HepG2 (cell line): Measurements from ENCODE around the gene PAPSS1. TPM values are rescaled to one million over a fixed set of nuclear protein-coding genes. Genes with fewer than 3 reads are reported as not detected.

Experiments
- ATAC-seq: fragments of 200-7000 bp; cut with Tn5 transposase; 3 replicates; pipeline ENCODE4 v1.9.1; 2020; ENCODE audit warnings: mild to moderate bottlenecking, moderate library complexity
- BruUV-seq: library from RNA; stranded (reverse); fragments of 400-500 nt; replicated peaks from 2 replicates; lab custom pipeline; 2021; lab: Mats Ljungman, UMichigan
- CTCF ChIA-PET: fragments of 300-600 bp; formaldehyde crosslinking; extraction: SDS; loops from one replicate; lab custom pipeline; 2021; ENCODE audit warnings: low total read pairs, inconsistent platforms, low intra/inter-chr PET ratio; lab: Yijun Ruan, JAX
- POLR2A ChIA-PET: fragments of 350-600 bp; sonication (Branson Sonifier 250); formaldehyde crosslinking; loops from one replicate; lab custom pipeline; 2020; ENCODE audit warnings: antibody characterized with exemption, inconsistent platforms; lab: Yijun Ruan, JAX
- DNase-seq: peaks from one replicate; pipeline ENCODE4 v3.0.0-alpha.2; 2015; ENCODE audit warnings: low spot score
- FAIRE-seq: peaks from 3 replicates; lab custom pipeline; 2011; peaks lifted over from hg19 to GRCh38; lab: Jason Lieb, UNC
- H2AFZ ChIP-seq: one replicate; pipeline ENCODE4 v1.6.1; 2011; ENCODE audit warnings: low read length, inconsistent platforms
- H3K27ac ChIP-seq: fragments of 300-600 bp; 3 replicates; pipeline ENCODE4 v1.8.0; 2011; ENCODE audit warnings: mixed run types, mild to moderate bottlenecking, mixed read lengths, low read length, inconsistent platforms; ENCODE audit not compliant: insufficient read depth; ENCODE audit errors: extremely low read length
- H3K27me3 ChIP-seq, 2 experiments: fragments of 200-600 bp in 1 of 2; 2 replicates in 1 of 2; 3 replicates in 1 of 2; pipeline versions ENCODE4 v1.6.0 to v1.8.0; 2011; ENCODE audit warnings: low read length in 2 of 2, mild to moderate bottlenecking in 2 of 2, moderate library complexity in 2 of 2, inconsistent platforms in 1 of 2; ENCODE audit not compliant: insufficient read depth in 2 of 2, control insufficient read depth in 1 of 2
- H3K36me3 ChIP-seq, 2 experiments: fragments of 200-600 bp in 1 of 2; replicated peaks in 1 of 2; 2 replicates in 1 of 2; 3 replicates in 1 of 2; pipeline versions ENCODE4 v1.5.1 to v1.8.0; 2011; ENCODE audit warnings: low read length in 2 of 2, inconsistent platforms in 1 of 2; ENCODE audit not compliant: insufficient read depth in 2 of 2, control insufficient read depth in 1 of 2
- H3K4me1 ChIP-seq: 2 replicates; pipeline ENCODE4 v1.5.1; 2012; ENCODE audit warnings: low read length, inconsistent platforms; ENCODE audit not compliant: insufficient read depth
- H3K4me2 ChIP-seq: 2 replicates; pipeline ENCODE4 v1.6.0; 2011; ENCODE audit warnings: low read depth, low read length, inconsistent platforms
- H3K4me3 ChIP-seq, 3 experiments: fragments of 200-600 bp in 1 of 3; sonication (generic), shearing (Covaris generic) in 1 of 3; replicated peaks in 1 of 3; 2 replicates each; pipeline ENCODE4 v1.5.1; 2011 to 2016; ENCODE audit warnings: low read length in 3 of 3, inconsistent platforms in 2 of 3, low read depth in 2 of 3, mild to moderate bottlenecking in 2 of 3, control low read depth in 1 of 3, mixed read lengths in 1 of 3; ENCODE audit not compliant: insufficient read depth in 1 of 3
- H3K79me2 ChIP-seq: one replicate; pipeline ENCODE4 v1.6.1; 2011; ENCODE audit warnings: low read length, inconsistent platforms; ENCODE audit not compliant: insufficient read depth
- H3K9ac ChIP-seq: 2 replicates; pipeline ENCODE4 v1.6.0; 2011; ENCODE audit warnings: mild to moderate bottlenecking, low read depth, low read length, inconsistent platforms; ENCODE audit not compliant: insufficient read depth
- H3K9me3 ChIP-seq: 2 replicates; pipeline ENCODE4 v1.5.1; 2012; ENCODE audit warnings: mild to moderate bottlenecking, low read length
- H4K20me1 ChIP-seq: 2 replicates; pipeline ENCODE4 v1.6.0; 2011; ENCODE audit warnings: inconsistent platforms, mild to moderate bottlenecking, low read length, moderate library complexity; ENCODE audit not compliant: insufficient read depth
- ARHGAP35 ChIP-seq: sonication (generic); formaldehyde crosslinking; IDR thresholded peaks from 2 replicates; pipeline ENCODE4 v1.9.0; 2022; ENCODE audit warnings: mild to moderate bottlenecking, inconsistent platforms, moderate library complexity, missing genetic modification reagents, borderline replicate concordance
- ARID2 ChIP-seq: sonication (generic); formaldehyde crosslinking; IDR thresholded peaks from 2 replicates; pipeline ENCODE4 v1.8.1; 2022; ENCODE audit warnings: mild to moderate bottlenecking, missing genetic modification reagents, borderline replicate concordance
- CSRNP2 ChIP-seq: sonication (generic); formaldehyde crosslinking; conservative IDR thresholded peaks from 2 replicates; pipeline ENCODE4 v1.8.0; 2022; ENCODE audit warnings: low read depth, missing genetic modification reagents
- LBX2 ChIP-seq: sonication (generic); formaldehyde crosslinking; IDR thresholded peaks from 2 replicates; pipeline ENCODE4 v1.5.0; 2020; ENCODE audit warnings: missing genetic modification reagents, mild to moderate bottlenecking, borderline replicate concordance
- LRRFIP1 ChIP-seq: sonication (generic); formaldehyde crosslinking; conservative IDR thresholded peaks from 2 replicates; pipeline ENCODE4 v1.4.0; 2020; ENCODE audit warnings: missing genetic modification reagents
- MAFF ChIP-seq: IDR thresholded peaks from 2 replicates; pipeline ENCODE4 v1.6.1; 2011; ENCODE audit warnings: low read depth, low read length, improper control_type of control experiment
- NFE2L2 ChIP-seq: fragments of 150-350 bp; IDR thresholded peaks from 2 replicates; pipeline ENCODE4 v1.6.1; 2014; ENCODE audit warnings: low read length
- SMARCE1 ChIP-seq: fragments of 450-650 bp; IDR thresholded peaks from 2 replicates; pipeline ENCODE4 v1.6.1; 2017; ENCODE audit warnings: borderline replicate concordance
- SYNCRIP ChIP-seq: fragments of 200-400 bp; formaldehyde crosslinking; IDR thresholded peaks from 2 replicates; pipeline ENCODE4 v1.6.1; 2018; ENCODE audit warnings: mild to moderate bottlenecking, low read depth, low read length; ENCODE audit not compliant: insufficient read depth
- UBTF ChIP-seq: sonication (generic); formaldehyde crosslinking; IDR thresholded peaks from 2 replicates; pipeline ENCODE4 v1.4.0; 2020; ENCODE audit warnings: mild to moderate bottlenecking, missing genetic modification reagents
- YEATS4 ChIP-seq: sonication (generic); formaldehyde crosslinking; IDR thresholded peaks from 2 replicates; pipeline ENCODE4 v1.4.0; 2020; ENCODE audit warnings: missing genetic modification reagents, borderline replicate concordance
- ZBTB14 ChIP-seq: sonication (generic); formaldehyde crosslinking; IDR thresholded peaks from 2 replicates; pipeline ENCODE4 v1.4.0; 2020; ENCODE audit warnings: missing genetic modification reagents
- ZNF446 ChIP-seq: sonication (generic); formaldehyde crosslinking; IDR thresholded peaks from 2 replicates; pipeline ENCODE4 v1.5.0; 2020; ENCODE audit warnings: mild to moderate bottlenecking, missing genetic modification reagents
- WGBS: methylation state at CpG from one replicate; pipeline ENCODE4 v1.1.6; 2017; ENCODE audit warnings: low lambda C conversion rate; 5-methylcytosine and 5-hydroxymethylcytosine counted together
- in situ Hi-C: cut with HindIII; loops from 2 replicates; pipeline ENCODE4 v1.10.0; 2017; ENCODE audit warnings: low pct_unique_long_range_greater_than_20kb; ENCODE audit not compliant: extremely low pct_ligation_motif_present
- intact Hi-C: fragments of 100-400 bp; cut with micrococcal nuclease; formaldehyde crosslinking; loops from one replicate; pipeline ENCODE4 v1.10.0; 2022; ENCODE audit not compliant: unreplicated experiment
- polyA plus RNA-seq, 8 experiments: library from polyadenylated mRNA; depleted of rRNA in 3 of 8; stranded (reverse) in 7 of 8; unstranded in 1 of 8; fragments of >200 nt; fragmentation: Illumina TruSeq in 4 of 8; extraction: Trizol in 4 of 8; gene quantifications; 2 replicates each; pipeline versions ENCODE4 v1.2.1 to v1.2.3, GENCODE V29; 2011 to 2016; ENCODE audit warnings: low read depth in 4 of 8, missing spikeins in 1 of 8, mixed read lengths in 1 of 8; ENCODE audit not compliant: insufficient read depth in 1 of 8
- total RNA-seq, 5 experiments: library from RNA; depleted of rRNA; stranded (reverse); fragments of >200 nt; fragmentation: Illumina TruSeq; extraction: Trizol; gene quantifications; 2 replicates each; pipeline ENCODE4 v1.2.3, GENCODE V29; 2016; ENCODE audit warnings: low read depth in 1 of 5

The PAPSS1 gene
- total and polyA plus RNA-seq, 2 of the 13 experiments (the other 11 are each of a cell fraction or from before 2014, with no cell fraction given): 105 to 126 TPM

- TF ChIP-seq LBX2 (no peak), UBTF (CRISPR knock-in tag) (no peak), SYNCRIP (no peak), ZBTB14 (CRISPR knock-in tag) (no peak)
These were observed 77.0 kb downstream of the PAPSS1 start (continued) for GRCh38 chr4:107643021-107643420.

- Histone ChIP-seq H3K4me2 (no peak overlapping the region), H3K79me2 (peaks cover 2% of the 10 kb centered on the region), H3K4me1 (peaks cover 15% of the 10 kb centered on the region), H3K9ac (no peak overlapping the region), H3K27me3 (no peaks in the 10 kb centered on the region), H2AFZ (no peak overlapping the region), H3K4me3 (no peak overlapping the region), H4K20me1 (no peaks in the 10 kb centered on the region), H3K27ac (no peak overlapping the region), H3K36me3 (peaks cover 4 to 32% of the 10 kb centered on the region in 2 experiments; a peak in 4 of 5 replicates), H3K9me3 (no peaks in the 10 kb centered on the region)
- WGBS: 88% methylated on average over 1 of the region's 1 CpG
- TF ChIP-seq YEATS4 (CRISPR knock-in tag): no peak
- no peak for TF ChIP-seq ARHGAP35 (CRISPR knock-in tag)
- no peak for TF ChIP-seq CSRNP2
- no peak for TF ChIP-seq ARID2 (CRISPR knock-in tag)
- no peak for TF ChIP-seq NFE2L2
- TF ChIP-seq ZNF446 (CRISPR knock-in tag): no peak
- TF ChIP-seq MAFF: no peak
- TF ChIP-seq SMARCE1: no peak
- TF ChIP-seq LRRFIP1 (CRISPR knock-in tag): no peak
- ChIA-PET CTCF (no interaction called here), POLR2A (no interaction called here)
- DNase-seq (no peak), ATAC-seq (no peak), FAIRE-seq (no peak)
- in situ Hi-C loops (no loop called here), intact Hi-C loops (loop anchor here (5.0 kb wide), 1 partner anchor 491 kb away; no protein-coding TSS in a partner anchor)
- no TSS peak for BruUV-seq
These were observed 79.2 kb downstream of the PAPSS1 start for GRCh38 chr4:107640878-107641277.
